Left hindlimb (tissue), 1 donor: Measurements from ENCODE around the gene FYN.
"Not testable (repeated sequence)": the region's sequence is repeated elsewhere in the genome, so short reads cannot be mapped to it uniquely, and the experiment has no call there.

Source experiments
- DNase-seq: peaks from one replicate; pipeline ENCODE4 v3.0.0-alpha.2; 2018

The FYN gene

GRCh38 chr6:111873178-111874024, at the start of gene FYN:
Gene FYN (minus strand): TSS chr6:111873452. CDS start chr6:111720051, 153,401 bp downstream.
- DNase-seq, result peak; percentile 99

GRCh38 chr6:111922454-111923297, 49.4 kb upstream of the FYN start:
- DNase-seq, result no peak

- no peak for DNase-seq
Measured at GRCh38 chr6:111921103-111921502, 47.9 kb upstream of the FYN start.

- no peak for DNase-seq
Measured at GRCh38 chr6:111920578-111920977, 47.3 kb upstream of the FYN start.

GRCh38 chr6:111918825-111919224, 45.6 kb upstream of the FYN start:
- DNase-seq, result peak; percentile 72

GRCh38 chr6:111916747-111917146, 43.5 kb upstream of the FYN start:
- DNase-seq, result no peak

- no peak for DNase-seq
Measured at GRCh38 chr6:111914617-111915016, 41.4 kb upstream of the FYN start.

GRCh38 chr6:111912904-111913303, 39.7 kb upstream of the FYN start:
- DNase-seq, result no peak

GRCh38 chr6:111911428-111911827, 38.2 kb upstream of the FYN start:
- no peak for DNase-seq

GRCh38 chr6:111909238-111909637, 36.0 kb upstream of the FYN start:
- DNase-seq, result no peak

- not testable (repeated sequence) for DNase-seq
Measured at GRCh38 chr6:111908365-111908764, 35.1 kb upstream of the FYN start.

- DNase-seq, result no peak
Measured at GRCh38 chr6:111900735-111901134, 27.5 kb upstream of the FYN start.

- DNase-seq, result no peak
Measured at GRCh38 chr6:111899531-111899930, 26.3 kb upstream of the FYN start.

- no peak for DNase-seq
Measured at GRCh38 chr6:111898452-111898851, 25.2 kb upstream of the FYN start.

- no peak for DNase-seq
Measured at GRCh38 chr6:111894951-111895350, 21.7 kb upstream of the FYN start.

GRCh38 chr6:111894272-111894671, 21.0 kb upstream of the FYN start:
- no peak for DNase-seq

- DNase-seq, result no peak
Measured at GRCh38 chr6:111892431-111892830, 19.2 kb upstream of the FYN start.

- no peak for DNase-seq
Measured at GRCh38 chr6:111890988-111891387, 17.7 kb upstream of the FYN start.

GRCh38 chr6:111888928-111889695, 15.9 kb upstream of the FYN start:
- DNase-seq, result peak; percentile 52

- not testable (repeated sequence) for DNase-seq
Measured at GRCh38 chr6:111886793-111887192, 13.5 kb upstream of the FYN start.

GRCh38 chr6:111885373-111886027, 12.2 kb upstream of the FYN start:
- DNase-seq, result no peak

- no peak for DNase-seq
Measured at GRCh38 chr6:111884068-111884467, 10.8 kb upstream of the FYN start.
